ENCODE results near the gene HMHB1.
"Not testable (repeated sequence)": the region's sequence is repeated elsewhere in the genome, so short reads cannot be mapped to it uniquely, and the experiment has no call there.

The HMHB1 gene

GRCh38 chr5:143801252-143801939 lies 10.6 kb upstream of the HMHB1 start:
- no peak for DNase-seq (ENCODE audit: low spot score)

GRCh38 chr5:143805861-143806260 lies 6.1 kb upstream of the HMHB1 start:
- no peak for DNase-seq (ENCODE audit: low spot score)

- no peak for DNase-seq (ENCODE audit: low spot score)
These were observed 5.4 kb upstream of the HMHB1 start for GRCh38 chr5:143806579-143806978.

- no peak for DNase-seq (ENCODE audit: low spot score)
These were observed 4.6 kb upstream of the HMHB1 start for GRCh38 chr5:143807401-143807800.

- DNase-seq (ENCODE audit: low spot score), result not testable (repeated sequence)
These were observed 4.4 kb downstream of the HMHB1 start for GRCh38 chr5:143816370-143816769.

GRCh38 chr5:143819716-143820115 lies 7.8 kb downstream of the HMHB1 start:
- no peak for DNase-seq (ENCODE audit: low spot score)

- peak; percentile 14 for DNase-seq (ENCODE audit: low spot score)
These were observed 8.5 kb downstream of the HMHB1 start for GRCh38 chr5:143820451-143820850.

- peak; percentile 83 for DNase-seq (ENCODE audit: low spot score)
These were observed 13.1 kb downstream of the HMHB1 start for GRCh38 chr5:143824851-143825720.

GRCh38 chr5:143826951-143827444 lies 15.0 kb downstream of the HMHB1 start:
- DNase-seq (ENCODE audit: low spot score), result no peak

GRCh38 chr5:143828710-143829109 lies 16.7 kb downstream of the HMHB1 start:
- no peak for DNase-seq (ENCODE audit: low spot score)

- no peak for DNase-seq (ENCODE audit: low spot score)
These were observed 21.2 kb downstream of the HMHB1 start for GRCh38 chr5:143833177-143833576.

GRCh38 chr5:143835251-143835650 lies 23.3 kb downstream of the HMHB1 start:
- DNase-seq (ENCODE audit: low spot score), result no peak

- peak; percentile 25 for DNase-seq (ENCODE audit: low spot score)
These were observed 24.3 kb downstream of the HMHB1 start for GRCh38 chr5:143836161-143836725.

GRCh38 chr5:143837306-143837848 lies 25.4 kb downstream of the HMHB1 start:
- peak; percentile 67 for DNase-seq (ENCODE audit: low spot score)

- DNase-seq (ENCODE audit: low spot score), result no peak
These were observed 29.5 kb downstream of the HMHB1 start for GRCh38 chr5:143841446-143841845.

- DNase-seq (ENCODE audit: low spot score), result no peak
These were observed 31.0 kb downstream of the HMHB1 start for GRCh38 chr5:143842920-143843319.

- no peak for DNase-seq (ENCODE audit: low spot score)
These were observed 31.5 kb downstream of the HMHB1 start for GRCh38 chr5:143843461-143843860.

- DNase-seq (ENCODE audit: low spot score), result peak; percentile 18
These were observed 38.2 kb downstream of the HMHB1 start for GRCh38 chr5:143850050-143850683.

- DNase-seq (ENCODE audit: low spot score), result no peak
These were observed 39.4 kb downstream of the HMHB1 start for GRCh38 chr5:143851383-143851782.

- DNase-seq (ENCODE audit: low spot score), result no peak
These were observed 48.2 kb downstream of the HMHB1 start for GRCh38 chr5:143860211-143860610.

- DNase-seq (ENCODE audit: low spot score), result no peak
These were observed 50.3 kb downstream of the HMHB1 start for GRCh38 chr5:143862271-143862670.

- no peak for DNase-seq (ENCODE audit: low spot score)
These were observed 53.6 kb downstream of the HMHB1 start for GRCh38 chr5:143865426-143866025.
